Measurements from ENCODE around the gene GPR152.

GPR152 gene

GRCh38 chr11:67423891-67424613 lies 28.5 kb downstream of the GPR152 start:
- no peak for DNase-seq (ENCODE audit: low read depth)

- no peak for DNase-seq (ENCODE audit: low read depth)
Measured at GRCh38 chr11:67423466-67423865, 29.1 kb downstream of the GPR152 start.

DNA sequence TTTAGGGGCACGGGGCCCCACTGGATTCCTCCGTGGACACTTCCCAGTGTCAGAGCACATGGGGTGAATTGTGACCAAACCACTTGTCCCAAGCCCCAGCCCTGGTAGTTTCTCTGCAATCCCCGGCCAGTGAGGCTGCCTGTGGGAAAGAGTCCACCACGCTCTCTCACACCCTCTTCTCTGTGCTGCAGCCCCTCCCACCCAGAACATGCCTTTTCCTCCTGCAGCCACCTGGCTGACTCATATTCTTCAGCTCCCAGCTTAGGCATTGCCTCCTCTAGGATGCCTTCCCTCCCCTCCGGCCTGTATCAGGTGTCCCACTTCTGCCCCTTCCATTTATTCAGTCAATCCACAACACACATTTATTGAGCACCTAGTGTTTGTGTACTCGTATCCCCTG lies 29.6 kb downstream of the GPR152 start:
- no peak for DNase-seq (ENCODE audit: low read depth)

GRCh38 chr11:67421430-67422031 lies 31.0 kb downstream of the GPR152 start:
- DNase-seq (ENCODE audit: low read depth), result no peak

DNA sequence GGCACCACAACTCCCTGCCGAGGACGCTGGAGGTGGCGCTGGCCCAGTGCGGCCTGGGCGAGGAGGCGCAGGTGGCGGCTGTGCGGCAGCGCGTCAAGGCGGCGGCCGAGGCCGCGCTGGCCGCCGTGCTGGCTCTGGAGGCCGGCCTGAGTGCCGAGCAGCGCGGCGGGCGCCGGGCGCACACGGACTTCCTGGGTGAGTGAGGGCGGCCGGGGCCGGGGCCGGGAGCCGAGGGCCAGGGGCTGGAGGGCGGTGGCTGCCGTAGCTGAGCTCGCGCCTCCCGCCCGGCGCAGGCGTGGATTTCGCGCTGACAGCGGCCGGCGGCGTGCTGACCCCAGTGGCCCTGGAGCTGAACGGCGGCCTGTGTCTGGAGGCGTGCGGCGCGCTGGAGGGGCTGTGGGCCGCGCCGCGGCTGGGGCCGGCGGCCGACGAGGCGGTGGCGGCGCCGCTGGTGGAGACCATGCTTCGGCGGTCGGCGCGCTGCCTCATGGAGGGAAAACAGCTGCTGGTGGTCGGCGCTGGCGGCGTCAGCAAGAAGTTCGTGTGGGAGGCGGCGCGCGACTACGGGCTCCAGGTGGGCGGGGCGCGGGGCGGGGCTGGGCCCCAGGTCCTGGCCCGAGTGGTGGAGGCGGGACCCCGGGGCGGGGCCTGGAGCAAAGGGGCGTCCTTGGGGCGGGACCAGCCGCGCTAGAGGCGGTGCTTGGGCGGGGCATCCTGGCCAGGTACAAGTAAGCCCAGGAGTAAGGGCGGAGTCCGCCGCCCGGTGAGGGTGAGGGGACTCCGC lies 31.7 kb downstream of the GPR152 start:
- peak; percentile 99 for DNase-seq (ENCODE audit: low read depth)

DNA sequence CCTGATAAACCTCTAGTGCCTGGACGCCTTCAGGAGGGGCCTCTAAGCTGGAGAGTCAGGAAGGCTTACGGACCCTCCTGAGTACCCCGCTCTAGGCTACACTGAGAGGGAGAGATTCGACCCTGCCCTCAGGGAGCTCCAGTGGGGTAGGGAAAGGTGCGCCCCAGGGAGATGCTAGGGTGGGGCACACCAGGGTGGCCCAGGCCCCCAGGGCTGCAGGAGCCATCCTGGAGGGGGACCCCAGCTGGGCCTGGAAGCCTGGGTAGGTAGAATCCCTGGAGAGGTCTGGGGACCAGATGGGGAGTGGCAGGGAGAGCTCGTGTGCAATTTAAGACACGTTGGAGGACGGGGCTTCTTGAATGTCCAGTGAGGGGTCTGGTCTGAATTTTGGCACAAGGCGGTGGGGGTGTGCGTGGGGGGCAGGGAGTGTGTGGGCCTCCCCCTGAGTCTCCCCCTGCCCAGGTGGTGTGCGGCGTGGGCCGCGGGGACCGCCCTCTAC lies 32.3 kb downstream of the GPR152 start:
- DNase-seq (ENCODE audit: low read depth), result no peak

DNA sequence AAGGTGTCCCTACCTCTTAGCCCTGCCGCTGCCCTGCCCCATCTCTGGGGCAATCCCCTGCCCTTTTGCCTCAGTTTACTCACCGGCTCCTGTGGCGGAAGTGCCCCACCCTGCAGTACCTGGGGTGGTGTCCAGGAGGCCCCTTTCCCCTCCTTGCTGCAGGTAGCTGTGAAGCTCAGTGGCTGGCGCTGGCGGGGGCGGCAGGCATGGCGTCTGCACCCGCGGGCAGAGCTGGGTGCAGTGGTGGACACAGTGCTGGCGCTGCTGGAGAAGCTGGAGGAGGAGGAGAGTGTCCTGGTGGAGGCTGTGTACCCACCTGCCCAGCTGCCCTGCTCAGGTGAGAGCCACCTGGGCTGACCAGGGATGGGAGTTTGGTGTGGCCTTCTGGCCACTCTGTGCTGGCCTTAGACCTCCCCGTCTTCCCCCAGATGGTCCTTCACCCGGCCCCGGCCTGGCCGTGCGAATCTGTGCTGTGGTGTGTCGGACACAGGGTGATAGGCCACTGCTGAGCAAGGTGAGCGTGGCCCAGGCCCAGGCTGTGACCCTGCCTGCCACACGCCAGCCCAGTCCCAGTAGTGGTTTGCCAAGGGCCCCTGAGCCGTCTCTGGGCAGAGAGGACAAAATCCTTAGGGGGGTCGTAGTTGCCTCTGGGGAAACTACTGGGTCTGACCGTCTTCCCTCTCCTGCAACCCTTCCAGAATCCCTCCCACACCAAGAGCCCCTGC lies 33.0 kb downstream of the GPR152 start:
- no peak for DNase-seq (ENCODE audit: low read depth)

GRCh38 chr11:67418476-67419281 lies 33.9 kb downstream of the GPR152 start:
- DNase-seq (ENCODE audit: low read depth), result no peak

DNA sequence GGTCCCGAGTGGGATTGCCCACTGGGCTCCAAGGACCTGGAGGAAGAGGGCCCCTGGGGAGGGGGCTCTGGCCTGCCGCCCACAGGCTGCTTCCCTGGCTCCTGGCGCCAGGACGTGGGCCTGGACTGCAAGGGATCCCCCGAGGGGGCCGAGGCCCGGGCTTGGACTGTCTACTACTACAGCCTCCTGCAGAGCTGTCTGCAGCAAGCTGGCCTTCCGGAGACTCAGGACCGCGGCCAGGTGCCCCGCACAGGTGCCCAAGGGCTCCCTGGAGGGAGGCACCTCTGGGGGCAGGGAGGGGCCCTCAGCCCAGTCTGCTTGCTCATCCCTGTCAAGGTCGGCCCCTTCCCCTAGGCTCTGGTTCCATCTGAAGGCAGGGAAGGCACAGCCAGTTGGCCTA lies 35.1 kb downstream of the GPR152 start:
- DNase-seq (ENCODE audit: low read depth), result no peak

DNA sequence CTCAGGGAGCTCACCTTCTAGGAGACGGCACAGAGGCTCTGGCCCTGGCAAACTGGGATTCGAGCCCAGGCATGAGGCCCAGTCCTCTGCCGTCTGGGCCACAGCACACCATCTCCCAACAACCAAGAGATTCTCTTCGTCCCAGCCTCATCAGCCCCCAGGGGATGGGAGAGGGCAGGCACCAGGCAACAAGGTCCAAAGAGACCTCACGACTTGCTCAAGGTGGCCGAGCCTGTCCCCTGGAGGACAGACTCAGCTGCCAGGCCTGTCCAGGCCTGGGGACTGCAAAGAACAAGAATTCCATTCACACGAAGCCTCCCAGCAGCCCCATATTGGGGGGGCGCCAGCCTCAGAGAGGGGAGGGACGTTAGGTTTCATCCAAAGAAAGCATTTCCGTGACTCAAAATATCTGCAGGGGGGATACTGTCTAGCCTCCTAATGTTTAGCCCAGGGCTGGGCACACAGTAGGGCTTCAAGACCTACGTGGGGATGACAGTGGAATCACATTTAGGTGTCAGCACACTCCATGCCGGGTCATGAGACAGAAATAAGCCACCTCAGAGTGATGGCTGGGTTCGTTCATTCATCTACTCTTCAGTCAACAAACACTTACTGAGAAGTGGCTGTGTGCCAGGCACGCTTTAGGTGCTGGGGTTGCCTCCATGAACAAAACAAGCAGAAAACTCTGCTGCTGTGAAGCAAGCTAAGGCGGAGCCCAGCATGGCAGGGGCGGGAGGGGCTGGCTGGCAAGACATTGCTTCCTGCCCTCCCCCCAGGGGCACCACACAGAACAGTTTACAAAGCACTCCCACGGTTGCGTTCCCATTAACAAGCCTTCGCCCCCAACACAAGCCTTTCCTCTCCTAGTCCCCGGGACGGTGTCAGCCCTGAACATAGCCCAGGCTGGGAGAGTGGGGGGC lies 35.9 kb downstream of the GPR152 start:
- peak; percentile 60 for DNase-seq (ENCODE audit: low read depth)

DNA sequence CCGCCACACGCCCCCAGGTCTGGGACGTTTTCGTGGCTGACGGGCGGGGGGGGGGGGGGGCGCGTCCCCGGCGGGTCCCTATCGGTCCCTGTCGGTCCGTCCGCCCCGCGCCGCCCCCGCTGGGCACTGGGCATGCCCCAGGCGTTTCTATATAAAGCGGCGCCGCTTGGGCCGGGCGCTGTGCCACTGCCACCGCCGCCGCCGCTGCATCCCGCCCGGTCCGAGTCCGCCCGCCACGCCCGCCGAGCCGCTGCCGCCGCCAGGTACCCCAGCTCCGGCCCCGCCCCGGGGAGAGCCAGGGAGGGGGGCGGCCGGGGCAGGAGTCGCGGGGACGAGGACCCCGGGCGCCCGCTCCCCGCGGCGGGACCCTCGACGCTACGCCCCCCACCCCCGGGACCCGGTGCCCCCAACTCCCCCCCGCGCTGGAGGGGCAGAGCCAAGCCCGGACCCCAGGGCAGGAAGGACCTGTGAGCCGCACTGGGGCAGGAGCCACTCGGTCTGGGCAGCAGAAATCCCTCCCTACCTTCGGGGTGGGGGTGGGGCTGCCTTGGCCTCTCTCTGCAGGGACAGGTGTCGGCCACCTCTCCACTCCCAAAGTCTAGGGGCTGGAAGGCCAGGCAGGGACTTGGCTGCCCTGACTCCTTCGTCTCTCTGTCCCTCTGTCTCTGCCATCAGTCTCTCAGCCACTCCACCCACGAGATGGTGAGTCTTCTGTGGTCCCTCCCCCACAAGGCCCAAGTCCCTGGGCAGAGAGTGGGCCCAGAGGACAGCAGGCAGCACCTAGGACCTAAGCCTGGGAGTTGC lies 36.8 kb downstream of the GPR152 start, which contains the start of gene CARNS1:
Gene CARNS1, plus strand, starts transcription at position 178 of the 804 bp plus-strand sequence. Its CDS starts 522 bp downstream, at position 700.
- DNase-seq (ENCODE audit: low read depth), result no peak

DNA sequence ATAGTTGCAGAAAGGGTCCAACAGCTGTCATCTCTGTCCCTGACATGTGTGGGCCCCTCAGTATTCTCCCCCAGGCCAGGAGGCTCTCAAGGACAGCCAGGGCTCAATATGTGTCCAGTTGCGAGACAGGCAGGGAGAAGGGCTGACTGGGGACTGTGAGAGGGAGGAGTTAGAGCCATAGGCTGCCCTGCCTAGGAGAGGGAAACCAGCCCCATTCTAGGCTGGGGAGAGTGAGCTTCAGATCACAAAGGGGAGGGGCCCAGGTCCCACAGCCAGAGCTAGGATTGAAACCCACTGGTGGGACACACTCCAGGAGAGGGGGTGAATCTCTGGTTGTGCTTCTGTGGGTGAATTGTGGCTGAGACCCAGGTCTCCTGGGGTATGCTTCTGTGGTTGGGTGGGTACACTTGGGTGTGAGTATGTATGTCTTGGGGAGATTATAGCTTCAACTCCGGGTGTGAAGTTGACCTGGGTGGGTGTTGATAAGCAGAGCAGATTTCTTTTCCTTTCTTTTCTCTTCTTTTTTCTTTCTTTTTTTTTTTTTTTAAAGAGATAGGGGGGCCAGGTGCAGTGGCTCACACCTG lies 39.2 kb downstream of the GPR152 start:
- DNase-seq (ENCODE audit: low read depth), result no peak

- DNase-seq (ENCODE audit: low read depth), result no peak
Measured at GRCh38 chr11:67412495-67413179, 39.9 kb downstream of the GPR152 start.

GRCh38 chr11:67411785-67412152 lies 40.8 kb downstream of the GPR152 start:
- no peak for DNase-seq (ENCODE audit: low read depth)

GRCh38 chr11:67410984-67411784 lies 41.3 kb downstream of the GPR152 start:
- DNase-seq (ENCODE audit: low read depth), result no peak

DNA sequence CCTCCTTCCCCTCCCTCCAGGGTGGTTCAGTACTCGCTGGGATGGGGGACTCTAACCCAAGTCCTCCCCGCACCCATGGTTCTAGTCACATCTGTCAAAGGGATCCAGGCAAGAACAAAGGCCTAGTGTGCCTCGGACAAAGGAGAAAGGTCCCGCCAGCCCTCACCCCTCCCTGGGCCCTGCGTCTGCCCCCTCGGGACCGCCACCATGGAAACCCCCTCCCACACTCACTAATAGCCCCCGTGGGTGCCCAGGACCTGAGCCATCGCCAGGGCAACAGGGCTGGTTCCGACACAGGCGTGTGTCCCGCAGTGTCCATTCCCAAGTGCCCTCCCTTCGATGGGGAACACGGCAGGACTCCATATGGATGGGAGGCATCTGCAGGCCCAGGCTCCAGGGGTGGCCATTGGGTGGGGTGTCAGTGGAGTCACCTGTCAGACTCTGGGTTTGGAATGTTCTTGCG lies 42.1 kb downstream of the GPR152 start:
- no peak for DNase-seq (ENCODE audit: low read depth)

GRCh38 chr11:67409781-67410368 lies 42.7 kb downstream of the GPR152 start:
- DNase-seq (ENCODE audit: low read depth), result no peak
